T47D (cell line): ENCODE data around the gene GSK3B.
"Not testable (repeated sequence)": the region's sequence is repeated elsewhere in the genome, so short reads cannot be mapped to it uniquely, and the experiment has no call there.

Experiments
- DNase-seq, 2 experiments: peaks; one replicate each; pipeline versions ENCODE4 v3.0.0 to v3.0.0-alpha.2; 2011 to 2012; ENCODE audit warnings: low read depth in 1 of 2, low spot score in 1 of 2
- JUND ChIP-seq: IDR thresholded peaks from 2 replicates; pipeline ENCODE4 v1.6.1; 2012; ENCODE audit warnings: low read depth
- in situ Hi-C: cut with HindIII; loops from 2 replicates; pipeline ENCODE4 v1.10.0; 2016; ENCODE audit warnings: low sequenced_read_pairs, low pct_unique_long_range_greater_than_20kb

The GSK3B gene

GRCh38 chr3:120039642-120040610, 54.3 kb downstream of the GSK3B start:
- DNase-seq, result no peak
- in situ Hi-C loops, result no loop called here
- no peak for TF ChIP-seq JUND

- in situ Hi-C loops, result no loop called here
- DNase-seq, result no peak
- TF ChIP-seq JUND, result no peak
Measured at GRCh38 chr3:120033596-120033995, 60.7 kb downstream of the GSK3B start.

- in situ Hi-C loops, result no loop called here
- DNase-seq, result no peak
- no peak for TF ChIP-seq JUND
Measured at GRCh38 chr3:120031561-120031960, 62.7 kb downstream of the GSK3B start.

GRCh38 chr3:120029749-120030148, 64.5 kb downstream of the GSK3B start:
- TF ChIP-seq JUND, result no peak
- no peak for DNase-seq
- in situ Hi-C loops, result no loop called here

- in situ Hi-C loops, result no loop called here
- no peak for DNase-seq
- TF ChIP-seq JUND, result no peak
Measured at GRCh38 chr3:120028271-120029047, 65.8 kb downstream of the GSK3B start.

GRCh38 chr3:120027226-120027625, 67.0 kb downstream of the GSK3B start:
- no peak for DNase-seq
- no peak for TF ChIP-seq JUND
- in situ Hi-C loops, result no loop called here

GRCh38 chr3:120025520-120025919, 68.7 kb downstream of the GSK3B start:
- TF ChIP-seq JUND, result no peak
- DNase-seq, result no peak
- in situ Hi-C loops, result no loop called here

GRCh38 chr3:120024103-120024502, 70.1 kb downstream of the GSK3B start:
- no peak for DNase-seq
- in situ Hi-C loops, result no loop called here
- TF ChIP-seq JUND, result no peak

GRCh38 chr3:120022729-120023128, 71.5 kb downstream of the GSK3B start:
- DNase-seq, result no peak
- in situ Hi-C loops, result no loop called here
- TF ChIP-seq JUND, result no peak

GRCh38 chr3:120021523-120021922, 72.7 kb downstream of the GSK3B start:
- TF ChIP-seq JUND, result no peak
- no peak for DNase-seq
- in situ Hi-C loops, result no loop called here

GRCh38 chr3:120018299-120018698, 75.9 kb downstream of the GSK3B start:
- in situ Hi-C loops, result no loop called here
- DNase-seq, result no peak

GRCh38 chr3:120017692-120018091, 76.6 kb downstream of the GSK3B start:
- in situ Hi-C loops, result no loop called here
- no peak for TF ChIP-seq JUND
- DNase-seq, result no peak

More at GRCh38 chr3:120018299-120018698, 75.9 kb downstream of the GSK3B start:
- no peak for TF ChIP-seq JUND

- TF ChIP-seq JUND, result no peak
- no peak for DNase-seq
- in situ Hi-C loops, result no loop called here
Measured at GRCh38 chr3:120013481-120013880, 80.8 kb downstream of the GSK3B start.

GRCh38 chr3:120005741-120006140, 88.5 kb downstream of the GSK3B start:
- DNase-seq, in situ Hi-C loops: not testable (repeated sequence)

- DNase-seq, in situ Hi-C loops: not testable (repeated sequence)
Measured at GRCh38 chr3:120004008-120004498, 90.2 kb downstream of the GSK3B start.
